ENCODE results near the gene GSK3A.

GSK3A gene

GRCh38 chr19:42196011-42197001 lies 46.1 kb downstream of the GSK3A start:
- DNase-seq, result no peak

- no peak for DNase-seq
These were observed 48.7 kb downstream of the GSK3A start for GRCh38 chr19:42193706-42194105.

- no peak for DNase-seq
These were observed 49.1 kb downstream of the GSK3A start for GRCh38 chr19:42193294-42193693.

GRCh38 chr19:42191855-42192254 lies 50.5 kb downstream of the GSK3A start:
- DNase-seq, result no peak

- no peak for DNase-seq
These were observed 51.1 kb downstream of the GSK3A start for GRCh38 chr19:42191330-42191729.

DNA sequence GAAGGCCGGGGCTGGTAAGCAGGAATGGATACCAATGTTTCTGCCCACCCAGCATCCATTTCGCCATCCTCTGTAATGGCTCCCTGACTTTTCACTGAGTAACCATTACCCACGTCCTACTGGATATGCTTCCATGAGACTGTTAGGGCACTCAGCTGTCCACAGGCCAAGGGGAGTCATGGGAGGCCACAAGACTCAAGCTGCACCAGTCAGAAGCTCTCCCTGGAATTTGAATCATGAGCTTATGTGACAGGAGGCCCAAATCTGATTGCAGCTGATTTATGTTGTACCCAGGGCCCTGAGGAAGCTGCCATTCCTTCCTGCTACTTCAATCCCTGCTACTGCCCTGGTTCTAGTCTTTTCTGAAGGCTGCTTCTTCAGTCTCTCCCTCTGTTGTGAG lies 53.3 kb downstream of the GSK3A start:
- DNase-seq, result no peak

DNA sequence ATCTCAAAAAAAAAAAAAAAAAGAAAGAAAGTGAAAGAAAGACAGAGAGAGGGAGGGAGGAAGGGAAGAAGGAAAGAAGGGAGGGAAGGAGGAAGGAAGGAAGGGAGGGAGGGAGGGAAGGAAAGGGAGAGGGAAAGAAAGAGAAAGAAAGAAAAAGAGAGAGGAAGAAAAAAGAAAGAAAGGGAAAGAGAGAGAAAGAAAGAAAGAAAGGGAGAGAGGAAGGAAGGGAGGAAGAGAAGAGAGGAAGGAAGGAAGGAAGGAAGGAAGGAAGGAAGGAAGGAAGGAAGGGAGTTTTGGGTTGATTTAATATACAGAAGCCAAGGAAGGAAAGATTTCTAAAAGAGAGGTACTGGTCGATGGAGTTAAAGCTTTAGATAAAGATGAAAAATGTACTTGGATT lies 53.7 kb downstream of the GSK3A start:
- DNase-seq, result no peak

DNA sequence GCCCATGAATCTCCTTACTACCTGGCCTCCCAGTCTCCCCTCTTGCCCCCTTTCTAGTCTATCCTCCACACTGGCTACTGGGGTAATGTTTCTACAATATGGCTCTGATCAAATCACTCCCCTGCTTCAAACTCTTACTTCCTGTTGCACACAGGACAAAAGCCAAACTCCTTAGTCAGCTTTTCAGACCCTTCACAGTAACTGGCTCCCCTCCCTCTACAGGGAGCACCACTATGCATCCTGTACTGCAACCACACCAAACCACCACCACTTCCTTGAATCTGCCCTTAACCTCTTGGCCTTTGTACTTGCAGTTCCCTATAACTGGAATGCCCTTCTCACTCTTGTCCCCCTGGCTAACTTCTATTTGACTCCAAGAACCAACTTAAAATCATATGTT lies 57.1 kb downstream of the GSK3A start:
- no peak for DNase-seq

DNA sequence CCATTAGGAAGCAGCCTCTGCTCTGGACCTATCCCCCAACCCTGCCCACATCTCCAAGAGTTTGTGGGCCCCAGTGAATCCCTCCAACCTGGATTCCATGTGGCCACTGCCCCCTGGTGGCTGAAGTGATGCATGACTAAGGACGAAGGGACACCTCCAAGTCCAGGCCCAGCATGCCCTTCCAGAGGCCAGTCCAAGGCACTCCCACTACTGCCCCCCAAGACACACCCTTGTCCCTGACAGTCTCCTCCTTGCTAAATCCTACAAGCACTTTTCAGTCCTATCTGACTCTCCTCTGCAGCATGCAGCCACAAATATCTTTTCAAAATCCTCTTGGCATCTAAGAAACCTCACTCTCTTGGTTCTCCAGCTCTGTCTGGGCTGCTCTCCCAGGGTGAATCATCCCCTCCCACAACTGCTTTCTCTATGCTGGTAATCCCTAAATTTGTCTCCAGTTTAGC lies 58.0 kb downstream of the GSK3A start:
- peak; percentile 68 for DNase-seq
